Cardiac fibroblast (primary cell): ENCODE measurements around the gene NVL.

Experiments used
- DNase-seq, 2 donors: peaks; one replicate each; pipeline versions ENCODE4 v3.0.0 to v3.0.0-alpha.2; 2010; ENCODE audit warnings: low read depth in 2 of 2
- H3K4me3 ChIP-seq, 2 donors: replicated peaks in 1 of 2; 1 replicate in 1 of 2; 2 replicates in 1 of 2; pipeline ENCODE4 v1.5.1; 2011; ENCODE audit warnings: low read depth in 2 of 2, low read length in 2 of 2, mild to moderate bottlenecking in 2 of 2, moderate library complexity in 1 of 2
- TF ChIP-seq, protein P1 (sequence below): IDR thresholded peaks from one replicate; pipeline ENCODE4 v1.5.1; 2011; ENCODE audit warnings: low read depth, mild to moderate bottlenecking, low read length, inconsistent platforms

Gene NVL

DNA sequence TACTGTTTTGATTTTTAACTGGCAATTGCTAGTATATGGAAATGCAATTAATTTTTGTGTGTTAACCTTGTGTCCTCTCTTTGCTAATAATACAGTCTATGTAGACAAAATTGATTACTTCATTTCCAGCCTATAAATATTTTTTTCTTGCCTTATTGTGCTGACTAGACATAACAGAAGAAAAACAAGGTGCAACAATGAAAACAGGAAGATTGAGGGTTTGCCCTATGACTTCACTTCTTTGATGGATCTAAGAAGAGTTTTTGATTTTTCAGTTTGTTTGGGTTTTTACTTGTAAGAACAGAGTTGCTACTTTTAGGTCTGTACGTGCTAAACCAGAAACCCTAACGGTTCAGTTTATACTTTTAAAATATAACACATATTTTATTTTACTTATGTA, 18.2 kb upstream of the NVL start:
- no peak for DNase-seq
- TF ChIP-seq, protein P1, sequence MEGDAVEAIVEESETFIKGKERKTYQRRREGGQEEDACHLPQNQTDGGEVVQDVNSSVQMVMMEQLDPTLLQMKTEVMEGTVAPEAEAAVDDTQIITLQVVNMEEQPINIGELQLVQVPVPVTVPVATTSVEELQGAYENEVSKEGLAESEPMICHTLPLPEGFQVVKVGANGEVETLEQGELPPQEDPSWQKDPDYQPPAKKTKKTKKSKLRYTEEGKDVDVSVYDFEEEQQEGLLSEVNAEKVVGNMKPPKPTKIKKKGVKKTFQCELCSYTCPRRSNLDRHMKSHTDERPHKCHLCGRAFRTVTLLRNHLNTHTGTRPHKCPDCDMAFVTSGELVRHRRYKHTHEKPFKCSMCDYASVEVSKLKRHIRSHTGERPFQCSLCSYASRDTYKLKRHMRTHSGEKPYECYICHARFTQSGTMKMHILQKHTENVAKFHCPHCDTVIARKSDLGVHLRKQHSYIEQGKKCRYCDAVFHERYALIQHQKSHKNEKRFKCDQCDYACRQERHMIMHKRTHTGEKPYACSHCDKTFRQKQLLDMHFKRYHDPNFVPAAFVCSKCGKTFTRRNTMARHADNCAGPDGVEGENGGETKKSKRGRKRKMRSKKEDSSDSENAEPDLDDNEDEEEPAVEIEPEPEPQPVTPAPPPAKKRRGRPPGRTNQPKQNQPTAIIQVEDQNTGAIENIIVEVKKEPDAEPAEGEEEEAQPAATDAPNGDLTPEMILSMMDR = no peak
- H3K4me3 ChIP-seq = no peak overlapping the region

DNA sequence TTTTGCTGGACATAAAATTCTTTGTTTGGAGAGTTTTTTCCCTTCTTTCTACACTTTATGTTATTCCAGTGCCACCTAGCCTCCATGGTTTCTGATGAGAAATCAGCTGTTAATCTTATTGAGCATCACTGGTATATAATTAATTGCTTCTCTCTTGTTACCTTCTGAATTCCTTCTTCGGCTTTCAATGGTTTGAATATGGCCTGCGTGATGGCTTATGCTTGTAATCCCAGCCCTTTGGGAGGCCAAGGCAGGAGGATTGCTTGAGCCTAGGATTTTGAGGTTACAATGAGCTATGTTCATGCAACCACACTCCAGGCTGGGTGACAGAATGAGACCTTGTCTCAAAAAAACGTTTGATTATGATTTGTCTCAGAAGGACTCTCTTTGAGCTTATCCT, 13.7 kb upstream of the NVL start:
- no peak overlapping the region for H3K4me3 ChIP-seq
- DNase-seq = no peak
- TF ChIP-seq, protein P1 = no peak

DNA sequence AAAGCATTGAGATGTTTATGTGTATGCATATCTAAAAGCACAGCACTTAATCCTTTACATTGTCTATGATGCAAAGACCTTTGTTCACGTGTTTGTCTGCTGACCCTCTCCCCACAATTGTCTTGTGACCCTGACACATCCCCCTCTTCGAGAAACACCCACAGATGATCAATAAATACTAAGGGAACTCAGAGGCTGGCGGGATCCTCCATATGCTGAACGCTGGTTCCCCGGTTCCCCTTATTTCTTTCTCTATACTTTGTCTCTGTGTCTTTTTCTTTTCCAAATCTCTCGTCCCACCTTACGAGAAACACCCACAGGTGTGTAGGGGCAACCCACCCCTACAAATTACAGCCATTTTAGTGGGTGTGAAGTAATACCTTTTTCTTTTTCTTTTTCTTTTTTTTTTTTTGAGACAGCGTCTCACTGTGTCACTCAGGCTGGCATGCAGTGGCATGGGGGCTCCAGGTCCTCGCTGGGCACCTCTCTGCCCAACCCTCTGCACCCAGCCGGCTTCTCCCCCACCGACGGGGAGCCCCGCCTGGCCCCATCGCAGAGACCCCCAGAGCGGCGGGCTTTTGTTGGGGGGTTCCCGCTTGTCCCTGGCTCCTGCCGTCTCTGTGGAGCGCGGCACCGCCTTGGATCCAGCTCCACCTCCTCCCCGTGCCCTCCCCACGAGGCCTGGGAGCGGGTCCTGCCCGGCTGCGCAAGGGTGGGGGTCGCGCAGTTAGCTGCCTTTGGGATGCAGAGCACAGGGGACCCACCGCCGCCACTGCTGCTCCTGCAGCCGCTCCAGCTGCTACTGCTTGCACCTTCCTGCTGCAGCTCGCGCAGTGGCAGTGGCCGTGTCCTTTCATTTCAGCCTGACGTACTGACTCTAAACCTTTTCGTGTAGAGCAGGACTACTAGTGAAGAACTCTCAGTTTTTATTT, 10.7 kb upstream of the NVL start:
- peak in 1 of 2 donors; percentile 10 for DNase-seq
- H3K4me3 ChIP-seq = peak overlapping the region; percentile 58 to 62

DNA sequence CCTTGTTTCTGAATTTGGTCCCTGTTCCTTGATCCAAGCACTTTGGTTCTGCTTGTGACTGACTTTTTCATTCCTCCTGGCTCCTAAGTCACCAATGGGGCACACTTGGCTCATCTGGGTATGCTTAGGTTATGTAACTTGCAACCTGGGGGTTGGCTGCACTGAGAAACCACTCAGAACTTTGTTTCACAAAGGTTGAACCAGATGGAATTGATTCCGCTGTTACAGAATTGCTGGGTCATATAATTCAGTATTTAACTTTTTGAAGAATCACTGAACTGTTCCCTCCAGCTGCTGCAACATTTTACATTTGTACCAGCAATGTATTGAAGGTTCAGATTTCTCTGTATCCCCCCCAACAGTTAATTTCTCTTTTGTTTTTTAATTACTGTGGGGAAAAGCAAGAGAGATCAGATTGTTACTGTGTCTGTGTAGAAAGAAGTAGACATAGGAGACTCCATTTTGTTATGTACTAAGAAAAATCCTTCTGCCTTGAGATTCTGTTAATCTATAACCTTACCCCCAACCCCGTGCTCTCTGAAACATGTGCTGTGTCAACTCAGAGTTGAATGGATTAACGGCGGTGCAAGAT, 9.6 kb upstream of the NVL start:
- no peak overlapping the region for H3K4me3 ChIP-seq
- DNase-seq = no peak
- TF ChIP-seq, protein P1 = no peak

DNA sequence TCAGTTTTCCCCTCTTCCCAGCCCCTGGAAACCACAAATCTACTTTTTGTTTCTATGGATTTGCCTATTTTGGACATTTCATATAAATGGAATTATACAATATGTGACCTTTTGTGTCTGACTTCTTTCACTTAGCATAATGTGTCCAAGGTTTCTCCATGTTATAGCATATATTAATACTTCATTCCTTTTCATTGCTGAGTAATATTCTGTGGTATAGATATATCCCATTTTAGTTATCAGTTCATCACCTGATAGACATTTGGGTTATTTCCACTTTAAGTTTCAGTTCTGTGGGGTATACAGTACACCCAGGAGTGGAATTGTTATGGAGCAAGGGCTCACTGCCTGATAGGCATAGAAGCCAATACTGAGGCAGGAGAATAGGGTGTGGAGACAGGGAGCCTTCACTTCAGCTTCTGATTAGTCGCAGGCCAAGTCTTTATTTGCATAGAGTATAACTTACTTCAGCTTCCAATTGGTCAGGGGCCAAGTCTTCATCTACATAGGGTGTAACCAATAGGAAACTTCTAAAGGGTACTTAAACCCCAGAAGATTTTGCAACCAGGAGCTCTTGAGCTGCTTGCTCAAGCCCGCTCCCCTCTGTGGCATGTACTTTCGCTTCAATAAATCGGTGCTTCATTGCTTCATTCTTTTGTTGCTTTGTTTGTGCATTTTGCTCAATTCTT, 8.3 kb upstream of the NVL start:
- TF ChIP-seq, protein P1 = no peak
- no peak overlapping the region for H3K4me3 ChIP-seq
- peak in 1 of 2 donors; percentile 5 for DNase-seq

DNA sequence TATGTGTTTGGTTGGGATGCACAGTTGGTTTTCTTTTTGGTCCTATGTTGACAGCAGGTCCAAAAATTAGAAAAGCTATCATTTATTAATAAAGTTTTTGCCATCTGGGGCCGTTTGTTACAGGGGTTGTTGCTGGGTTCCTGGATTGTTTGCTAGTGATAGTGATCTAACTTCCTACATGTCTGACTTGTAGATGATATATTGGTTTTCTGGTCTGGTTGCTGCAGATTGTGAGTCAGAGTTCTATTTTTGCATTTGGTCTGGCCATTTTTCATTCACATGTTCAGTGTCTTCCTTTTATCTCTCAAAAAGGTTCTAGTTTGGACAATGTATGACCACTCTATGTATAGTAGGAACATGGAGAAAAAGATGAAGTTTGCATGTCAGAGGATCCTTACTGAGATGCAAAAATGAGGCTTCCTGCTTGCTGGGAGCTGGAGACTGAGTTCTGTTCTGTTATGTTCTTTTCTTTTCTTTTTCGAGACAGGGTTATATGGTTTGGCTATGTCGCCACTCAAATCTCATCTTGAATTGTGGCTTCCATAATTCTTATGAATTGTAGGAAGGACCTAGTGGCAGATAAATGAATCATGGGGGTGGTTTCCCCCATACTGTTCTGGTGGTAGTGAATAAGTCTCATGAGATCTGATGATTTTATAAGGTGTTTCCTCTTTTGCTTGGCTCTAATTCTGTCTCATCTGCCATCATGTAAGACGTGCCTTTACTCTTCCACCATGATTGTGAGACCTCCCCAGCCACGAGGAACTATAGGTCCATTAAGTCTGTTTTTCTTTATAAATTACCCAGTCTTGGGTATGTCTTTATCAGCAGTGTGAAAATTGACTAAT, 4.2 kb upstream of the NVL start:
- no peak overlapping the region for H3K4me3 ChIP-seq
- peak; percentile 2 to 32 for DNase-seq
- TF ChIP-seq, protein P1 = no peak
